ENCODE measurements around the gene ANAPC1.
A peak's percentile ranks its signal among the peaks of the same experiment; 100 is the strongest.
"Not testable (repeated sequence)": the region's sequence is repeated elsewhere in the genome, so short reads cannot be mapped to it uniquely, and the experiment has no call there.

ANAPC1 gene, protein sequence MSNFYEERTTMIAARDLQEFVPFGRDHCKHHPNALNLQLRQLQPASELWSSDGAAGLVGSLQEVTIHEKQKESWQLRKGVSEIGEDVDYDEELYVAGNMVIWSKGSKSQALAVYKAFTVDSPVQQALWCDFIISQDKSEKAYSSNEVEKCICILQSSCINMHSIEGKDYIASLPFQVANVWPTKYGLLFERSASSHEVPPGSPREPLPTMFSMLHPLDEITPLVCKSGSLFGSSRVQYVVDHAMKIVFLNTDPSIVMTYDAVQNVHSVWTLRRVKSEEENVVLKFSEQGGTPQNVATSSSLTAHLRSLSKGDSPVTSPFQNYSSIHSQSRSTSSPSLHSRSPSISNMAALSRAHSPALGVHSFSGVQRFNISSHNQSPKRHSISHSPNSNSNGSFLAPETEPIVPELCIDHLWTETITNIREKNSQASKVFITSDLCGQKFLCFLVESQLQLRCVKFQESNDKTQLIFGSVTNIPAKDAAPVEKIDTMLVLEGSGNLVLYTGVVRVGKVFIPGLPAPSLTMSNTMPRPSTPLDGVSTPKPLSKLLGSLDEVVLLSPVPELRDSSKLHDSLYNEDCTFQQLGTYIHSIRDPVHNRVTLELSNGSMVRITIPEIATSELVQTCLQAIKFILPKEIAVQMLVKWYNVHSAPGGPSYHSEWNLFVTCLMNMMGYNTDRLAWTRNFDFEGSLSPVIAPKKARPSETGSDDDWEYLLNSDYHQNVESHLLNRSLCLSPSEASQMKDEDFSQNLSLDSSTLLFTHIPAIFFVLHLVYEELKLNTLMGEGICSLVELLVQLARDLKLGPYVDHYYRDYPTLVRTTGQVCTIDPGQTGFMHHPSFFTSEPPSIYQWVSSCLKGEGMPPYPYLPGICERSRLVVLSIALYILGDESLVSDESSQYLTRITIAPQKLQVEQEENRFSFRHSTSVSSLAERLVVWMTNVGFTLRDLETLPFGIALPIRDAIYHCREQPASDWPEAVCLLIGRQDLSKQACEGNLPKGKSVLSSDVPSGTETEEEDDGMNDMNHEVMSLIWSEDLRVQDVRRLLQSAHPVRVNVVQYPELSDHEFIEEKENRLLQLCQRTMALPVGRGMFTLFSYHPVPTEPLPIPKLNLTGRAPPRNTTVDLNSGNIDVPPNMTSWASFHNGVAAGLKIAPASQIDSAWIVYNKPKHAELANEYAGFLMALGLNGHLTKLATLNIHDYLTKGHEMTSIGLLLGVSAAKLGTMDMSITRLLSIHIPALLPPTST (N-terminal part only)

GRCh38 chr2:111883661-111884591 lies at the start of gene ANAPC1:
Gene ANAPC1 (minus strand): TSS chr2:111884193. CDS start chr2:111880825, 3,368 bp downstream.
- peak in 55 of 56 donors; percentile 35 to 87 (median 70) for DNase-seq

- DNase-seq: no peak
Measured at GRCh38 chr2:111932841-111933291, 48.9 kb upstream of the ANAPC1 start.

DNA sequence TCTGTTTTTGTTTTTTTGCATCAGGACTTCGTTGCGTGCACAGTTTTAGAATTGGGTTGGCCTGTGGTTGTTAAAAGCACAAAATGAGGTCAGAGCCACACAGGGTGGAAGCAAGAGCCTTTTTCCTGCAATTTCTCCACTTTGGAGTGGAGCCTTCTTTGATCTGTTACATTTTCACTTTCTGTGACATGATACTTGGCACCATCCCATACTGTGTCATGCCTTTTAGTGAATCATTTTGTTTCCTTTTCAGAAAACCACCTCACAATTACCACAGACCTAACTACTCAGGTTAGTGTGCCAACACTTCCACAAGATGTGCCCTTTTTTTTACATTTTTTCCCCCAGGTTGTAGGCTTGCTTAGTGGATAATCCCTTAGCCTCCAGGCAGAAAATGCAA lies 46.9 kb upstream of the ANAPC1 start:
- peak in 3 of 56 donors; percentile 7 to 27 (median 11) for DNase-seq

DNA sequence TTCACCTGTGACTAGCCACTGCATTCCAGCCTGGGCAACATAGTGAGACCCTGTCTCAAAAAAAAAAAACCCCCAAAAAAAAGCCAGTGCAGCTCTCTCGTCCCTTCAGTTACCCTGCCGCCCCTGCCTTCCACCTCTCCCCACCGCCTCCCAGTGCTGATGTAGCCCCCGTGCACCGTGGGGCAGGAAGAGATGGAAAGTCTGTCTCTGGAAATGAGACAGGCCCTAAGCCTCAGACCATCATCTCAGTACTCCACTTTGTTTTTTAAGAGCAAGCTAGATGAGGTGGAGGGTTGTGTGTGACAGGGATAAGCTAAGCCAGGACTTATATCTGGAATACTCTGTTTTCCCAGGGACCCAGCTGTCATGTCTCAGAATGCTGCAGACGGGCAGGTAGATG lies 46.4 kb upstream of the ANAPC1 start:
- DNase-seq: no peak

GRCh38 chr2:111927723-111928122 lies 43.7 kb upstream of the ANAPC1 start:
- DNase-seq: no peak

DNA sequence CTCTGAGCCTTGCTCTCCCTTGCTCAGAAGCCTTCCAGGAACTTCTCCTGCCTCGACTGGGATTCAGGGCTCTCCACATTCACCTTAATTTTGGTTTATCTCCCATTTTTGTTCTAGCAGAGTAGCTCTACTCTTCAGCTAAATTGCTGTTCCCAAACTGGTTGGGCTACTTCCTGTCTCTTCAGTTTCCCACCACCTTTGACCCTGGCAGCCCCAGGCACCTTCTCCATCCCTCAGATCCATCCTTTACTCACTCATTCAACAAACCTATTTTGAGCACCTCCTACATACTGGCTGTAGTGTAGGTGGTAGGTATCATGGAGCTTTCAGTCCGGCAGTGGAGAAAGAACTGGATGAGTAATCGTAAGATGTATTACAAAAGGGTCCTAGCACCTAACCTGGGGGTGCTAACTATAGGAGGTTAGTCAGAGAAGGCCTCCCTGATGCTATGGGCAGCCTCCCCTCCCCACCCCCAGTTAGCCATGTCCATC lies 40.7 kb upstream of the ANAPC1 start:
- no peak for DNase-seq

DNA sequence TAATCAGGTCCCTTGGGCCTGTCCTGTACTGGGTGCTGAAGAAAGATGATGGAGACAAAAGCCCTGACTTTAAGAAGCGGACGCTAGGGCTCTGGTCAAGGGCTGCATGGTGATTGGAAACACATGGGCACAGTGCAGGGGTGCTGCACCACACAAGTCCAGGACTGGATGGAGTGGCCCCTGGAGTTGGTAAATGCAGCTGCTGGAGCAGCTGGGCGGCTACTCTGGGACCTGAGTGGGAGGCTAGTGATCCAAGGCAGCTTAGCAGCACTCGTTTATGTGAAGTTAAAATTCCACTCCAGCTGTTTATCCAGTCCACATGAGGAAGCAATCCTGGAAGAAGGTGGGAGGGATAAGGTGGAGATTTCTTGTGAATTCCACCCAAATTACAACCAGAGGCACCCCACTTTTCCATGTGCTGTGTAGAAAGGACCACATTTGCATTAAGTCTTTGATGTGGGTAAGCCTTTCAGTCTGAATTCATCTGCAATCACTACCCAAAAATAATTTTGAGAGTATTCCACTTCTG lies 39.3 kb upstream of the ANAPC1 start:
- DNase-seq: no peak

DNA sequence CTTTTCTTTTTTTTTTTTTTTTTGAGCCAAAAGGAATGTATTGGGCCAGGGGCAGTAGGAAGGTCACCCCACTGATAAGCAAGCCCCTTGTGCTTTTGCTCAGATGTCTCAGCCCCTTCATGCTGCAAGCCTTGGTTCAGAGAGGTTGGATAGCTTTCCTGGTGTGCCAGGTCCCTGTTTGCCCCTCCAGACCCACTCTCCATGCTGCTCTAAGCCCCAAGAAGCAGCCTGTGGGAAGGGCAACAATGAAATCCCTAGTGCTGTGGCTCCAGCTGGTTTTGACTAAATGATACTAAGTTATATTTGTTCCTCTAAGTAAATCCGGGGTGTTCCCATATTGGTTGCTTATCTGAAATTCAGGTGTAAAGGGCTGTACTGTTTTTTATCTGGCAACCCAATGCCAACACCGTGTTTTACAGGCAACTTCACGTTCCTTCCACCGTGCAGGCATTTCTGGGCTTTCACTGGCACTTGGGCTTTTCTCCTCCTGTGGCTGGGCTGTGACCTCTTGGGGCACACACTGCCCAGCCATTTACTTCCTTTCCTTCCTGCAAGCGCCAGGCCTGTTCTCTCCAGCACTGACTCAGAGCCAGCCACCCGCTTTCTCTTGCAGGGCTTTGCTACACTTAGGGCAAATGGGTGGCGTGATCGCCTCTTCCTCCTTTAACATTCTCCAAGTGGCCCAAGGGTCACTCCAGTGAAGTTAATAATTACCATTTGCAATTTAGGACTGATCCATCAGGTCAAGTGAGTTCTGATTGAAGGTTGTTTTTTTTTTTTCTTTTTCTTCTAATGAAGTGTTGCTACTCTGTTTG lies 36.0 kb upstream of the ANAPC1 start:
- peak in 44 of 56 donors; percentile 17 to 85 (median 52) for DNase-seq

DNA sequence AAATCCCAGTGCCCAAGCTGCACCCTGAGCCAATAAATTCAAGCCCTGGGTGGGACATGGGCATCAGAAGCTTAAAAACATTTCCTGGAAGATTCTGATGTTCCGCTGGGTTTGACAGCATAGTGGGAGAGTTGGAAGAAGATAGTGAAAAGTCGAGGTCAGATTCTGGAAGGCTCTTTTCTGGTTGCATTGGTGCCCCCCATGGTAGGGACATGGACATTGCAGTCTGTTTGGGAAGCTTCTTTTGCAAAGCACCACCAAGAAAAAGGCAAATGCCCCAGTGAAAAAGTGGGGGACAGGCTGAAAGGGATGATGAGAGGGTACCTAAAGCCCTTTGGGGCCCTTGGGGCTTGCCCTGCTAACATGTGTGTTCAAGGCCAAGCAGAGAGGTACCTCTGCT lies 35.4 kb upstream of the ANAPC1 start:
- no peak for DNase-seq

- no peak for DNase-seq
Measured at GRCh38 chr2:111918383-111918806, 34.4 kb upstream of the ANAPC1 start.

GRCh38 chr2:111917106-111917505 lies 33.1 kb upstream of the ANAPC1 start:
- no peak for DNase-seq

DNA sequence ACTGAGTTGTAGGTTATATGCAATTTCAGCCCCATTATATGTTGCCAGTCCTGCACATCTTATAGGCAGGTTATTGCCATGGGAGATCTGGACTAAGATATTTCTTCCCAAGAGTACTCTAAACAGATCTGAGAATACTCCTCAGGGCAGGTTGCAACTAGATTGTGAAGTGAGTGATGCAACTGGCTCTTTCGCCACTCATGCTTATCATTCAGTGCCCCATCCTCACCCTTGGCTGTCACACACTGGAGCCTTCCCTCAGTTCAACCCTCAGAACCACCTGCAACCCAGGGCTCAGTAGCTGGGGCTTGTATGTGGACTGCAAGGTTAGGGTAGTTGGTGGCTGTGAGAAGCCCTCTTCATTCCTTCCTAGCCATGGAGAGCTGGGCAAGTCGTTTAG lies 28.6 kb upstream of the ANAPC1 start:
- no peak for DNase-seq

- DNase-seq: not testable (repeated sequence)
Measured at GRCh38 chr2:111911295-111911977, 27.4 kb upstream of the ANAPC1 start.

- no peak for DNase-seq
Measured at GRCh38 chr2:111910609-111911277, 26.8 kb upstream of the ANAPC1 start.

DNA sequence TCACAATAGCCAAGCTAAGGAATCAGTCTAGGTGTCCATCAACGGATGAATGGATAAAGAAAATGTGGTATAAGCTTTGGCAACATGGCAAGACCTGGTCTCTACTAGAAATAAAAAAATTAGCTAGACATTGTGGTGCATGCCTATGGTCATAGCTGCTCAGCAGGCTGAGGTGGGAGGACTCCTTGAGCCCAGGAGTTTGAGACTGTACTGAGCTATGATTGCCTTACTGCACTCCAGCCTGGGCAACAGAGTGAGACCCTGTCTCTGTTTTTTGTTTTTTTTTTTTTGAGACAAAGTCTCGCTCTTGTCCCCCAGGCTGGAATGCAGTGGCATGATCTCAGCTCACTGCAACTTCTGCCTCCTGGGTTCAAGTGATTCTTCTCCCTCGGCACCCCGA lies 26.0 kb upstream of the ANAPC1 start:
- not testable (repeated sequence) for DNase-seq

DNA sequence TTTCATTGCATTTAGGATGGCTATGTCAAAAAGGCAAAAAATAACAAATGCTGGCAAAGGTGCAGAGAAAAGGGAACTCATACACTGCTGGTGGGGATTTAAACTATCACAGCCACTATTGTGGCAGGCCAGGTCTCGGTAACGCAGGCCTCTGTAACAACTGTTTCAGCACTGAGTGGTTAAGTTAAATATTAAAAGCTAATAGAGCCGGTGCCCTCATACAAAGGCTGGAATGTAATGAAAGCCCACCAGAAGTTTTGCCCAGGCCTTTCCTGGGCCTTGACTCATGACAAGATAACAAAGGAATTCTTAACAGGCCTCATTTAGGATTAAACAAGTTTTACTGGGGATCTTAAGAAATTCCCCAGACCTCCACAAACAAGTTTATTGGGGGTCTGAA lies 25.1 kb upstream of the ANAPC1 start:
- DNase-seq: no peak

DNA sequence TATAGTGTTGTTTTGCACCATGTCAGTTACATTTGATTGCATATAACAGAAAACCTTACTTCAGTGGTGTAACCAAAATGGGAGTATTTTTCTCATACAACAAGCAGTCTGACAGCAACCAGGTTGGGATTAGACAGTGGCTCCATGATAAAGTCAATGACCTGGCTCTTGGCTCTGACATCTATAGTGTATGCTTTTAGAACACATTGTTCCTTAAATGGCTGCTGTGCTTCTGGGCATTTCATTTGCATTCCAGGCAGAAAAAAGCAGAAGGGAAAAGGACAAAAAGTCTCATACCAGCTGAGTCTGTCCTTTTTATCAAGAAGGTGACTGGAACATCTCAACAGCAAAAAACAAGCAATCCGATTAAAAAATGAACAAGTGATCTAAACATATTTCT lies 24.6 kb upstream of the ANAPC1 start:
- DNase-seq: no peak
